A673 (cell line): Measurements from ENCODE around the gene PHC2.

ENCODE experiments used
- CTCF ChIP-seq: fragments of 300-800, 200-600 bp; sonication (generic); conservative IDR thresholded peaks from 2 replicates; pipeline ENCODE4 v1.5.1; 2017; ENCODE audit warnings: low read depth, mild to moderate bottlenecking, antibody characterized with exemption, low read length, moderate library complexity, mixed read lengths
- EZH2 ChIP-seq: fragments of 200-600 bp; sonication (generic); IDR thresholded peaks from 2 replicates; pipeline ENCODE4 v1.6.1; 2017; ENCODE audit warnings: borderline replicate concordance, low read depth, mild to moderate bottlenecking, mixed read lengths, antibody characterized with exemption, low read length; ENCODE audit not compliant: poor library complexity, severe bottlenecking

GRCh38 chr1:33392639-33393038 is 38.3 kb downstream of the PHC2 start:
- TF ChIP-seq CTCF (no peak), EZH2 (no peak)
